ENCODE data around the gene NR2E3.

Gene NR2E3

DNA sequence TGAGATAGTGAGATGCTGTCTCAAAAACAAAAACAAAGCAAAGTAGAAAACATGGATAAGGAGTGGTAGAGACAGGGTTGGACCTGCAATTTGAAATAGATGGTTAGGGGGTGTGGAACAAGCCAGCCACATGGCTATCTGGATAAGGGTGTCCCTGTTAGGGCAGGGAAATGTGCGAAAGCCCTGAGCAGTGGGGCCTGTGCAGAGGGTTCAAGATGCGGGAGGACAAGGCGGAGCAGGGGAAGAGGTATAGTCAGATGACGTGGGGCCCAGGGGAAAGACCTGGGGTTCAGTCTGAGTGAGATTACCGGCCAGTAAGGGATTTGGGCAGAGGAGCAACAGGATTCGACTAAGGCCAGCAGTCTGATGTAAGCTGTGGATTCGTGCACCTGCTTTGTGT, 18.4 kb upstream of the NR2E3 start:
- DNase-seq (ENCODE audit: low spot score), result no peak

DNA sequence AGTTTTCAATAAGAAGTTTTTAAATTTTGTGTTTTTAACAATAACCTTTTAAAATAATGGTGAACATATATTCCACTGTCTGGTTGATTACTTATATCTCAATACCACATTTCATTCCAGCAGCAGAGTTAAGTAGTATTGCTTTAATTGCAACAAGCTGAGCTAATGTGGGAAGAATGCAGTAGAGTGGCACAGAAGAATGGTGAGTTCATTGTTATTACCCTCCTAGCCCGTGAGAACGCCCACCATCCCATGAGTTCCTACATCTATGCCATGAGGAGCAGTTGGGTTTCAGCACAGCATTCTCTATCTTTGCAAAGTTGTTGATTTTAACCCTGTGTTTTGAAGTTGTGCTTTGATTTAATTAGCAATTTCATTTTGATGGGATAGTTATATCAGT, 17.8 kb upstream of the NR2E3 start:
- peak; percentile 56 for DNase-seq (ENCODE audit: low spot score)

DNA sequence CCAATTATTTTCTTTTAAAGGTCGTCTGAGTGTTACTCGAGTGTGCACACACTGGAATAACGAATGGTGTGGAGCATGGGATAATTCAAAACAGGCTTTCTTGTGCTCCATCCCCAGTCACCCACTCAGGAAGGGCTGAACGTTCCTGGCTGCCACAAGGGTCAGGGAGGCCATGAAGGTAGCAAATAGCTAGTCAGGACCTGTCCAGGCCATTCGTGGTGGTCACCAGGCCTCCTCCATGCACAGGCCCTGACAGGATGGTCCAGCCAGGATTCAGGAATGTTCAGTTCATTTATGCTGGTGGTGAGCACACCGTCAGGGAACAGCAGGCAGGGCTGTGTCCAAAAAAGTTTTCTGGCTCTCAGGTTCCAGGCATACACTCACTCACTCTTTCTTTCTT, 11.7 kb upstream of the NR2E3 start:
- DNase-seq (ENCODE audit: low spot score), result no peak

DNA sequence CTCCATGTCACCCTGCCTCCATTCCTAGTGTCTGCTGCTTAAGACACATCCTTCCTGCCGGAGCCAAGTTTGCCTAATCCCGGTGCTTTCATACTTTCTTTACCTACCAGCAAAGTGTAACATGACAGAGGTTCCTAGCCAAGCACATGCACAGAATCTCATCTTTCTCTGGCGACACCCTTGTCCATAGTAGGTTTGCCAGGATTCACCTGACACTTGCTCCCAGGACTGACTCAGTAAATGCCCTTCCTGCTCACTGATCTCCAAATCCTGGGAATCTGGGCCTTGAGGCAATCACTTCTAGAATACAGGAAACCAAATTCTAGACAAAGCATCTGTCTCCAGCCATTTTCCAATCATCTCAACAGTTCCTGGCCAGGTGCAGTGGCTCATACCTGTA, 10.2 kb upstream of the NR2E3 start:
- no peak for DNase-seq (ENCODE audit: low spot score)

DNA sequence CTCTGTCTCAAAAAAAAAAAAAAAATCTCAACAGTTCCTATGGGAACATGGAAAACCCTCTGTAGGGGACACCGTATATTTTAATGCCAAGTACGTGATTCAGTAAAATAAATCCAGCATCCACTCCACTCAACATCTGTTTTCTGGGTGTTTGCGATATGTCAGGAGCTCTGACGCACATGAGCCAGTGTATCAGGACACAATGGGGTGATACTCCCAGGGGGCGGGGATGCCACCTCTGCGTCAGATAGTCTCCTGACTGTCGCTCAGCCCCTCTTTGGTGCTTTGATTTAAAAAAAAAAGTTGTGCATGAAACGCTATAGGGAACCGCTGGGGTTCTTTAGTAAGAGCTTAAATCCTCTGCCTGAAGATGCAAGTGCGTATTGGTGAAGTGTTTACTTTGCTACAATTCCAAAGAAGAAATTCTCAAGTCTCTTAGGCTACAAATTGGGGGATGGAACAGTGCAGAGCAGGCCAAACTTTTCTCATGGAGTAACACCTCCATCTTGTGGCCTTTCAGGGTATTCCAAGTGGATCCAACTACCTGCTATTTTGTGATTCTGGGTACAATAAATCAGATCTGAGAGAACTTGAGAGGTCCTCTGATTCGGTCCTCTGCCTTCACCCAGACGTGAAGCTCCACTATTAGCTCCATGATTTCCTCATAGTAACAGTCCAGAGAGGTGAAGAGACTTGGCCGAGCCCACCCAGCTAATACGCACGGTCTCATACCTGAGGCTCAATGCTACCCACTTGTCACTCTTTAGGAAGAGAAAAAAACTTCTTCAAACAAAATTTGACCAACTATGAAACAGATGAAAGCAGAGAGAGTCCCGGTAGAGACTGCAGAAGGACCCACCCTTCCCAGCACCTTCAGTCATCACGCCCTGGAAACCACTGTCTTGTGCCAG, 9.3 kb upstream of the NR2E3 start:
- DNase-seq (ENCODE audit: low spot score), result peak; percentile 75

DNA sequence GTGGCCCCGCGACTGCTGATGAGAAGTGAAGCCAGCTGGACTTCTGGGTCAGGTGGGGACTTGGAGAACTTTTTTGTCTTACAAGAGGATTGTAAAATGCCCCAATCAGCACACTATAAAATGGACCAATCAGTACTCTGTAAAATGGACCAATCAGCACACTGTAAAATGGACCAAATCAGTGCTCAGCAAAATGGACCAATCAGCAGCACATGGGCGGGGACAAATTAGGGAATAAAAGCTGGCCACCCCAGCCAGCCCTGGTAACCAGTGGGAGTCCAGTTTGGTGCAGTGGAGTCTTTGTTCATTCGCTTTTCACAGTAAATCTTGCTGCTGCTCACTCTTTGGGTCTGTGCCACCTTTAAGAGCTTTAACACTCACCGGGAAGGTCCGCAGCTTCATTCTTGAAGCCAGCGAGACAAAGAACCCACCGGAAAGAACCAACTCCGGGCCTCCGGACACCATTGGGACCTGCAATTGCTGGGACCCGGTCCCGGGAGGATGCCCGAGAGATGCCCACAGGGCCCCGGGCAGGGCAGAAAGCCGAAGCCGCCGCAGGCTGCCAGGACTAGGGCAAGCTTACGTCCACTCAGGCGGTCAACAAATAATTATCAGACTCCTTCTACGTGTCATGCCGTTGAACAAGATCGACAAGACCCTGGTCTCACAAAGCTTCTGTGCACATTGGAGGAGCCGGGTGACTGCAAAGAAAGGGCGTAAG, 8.3 kb upstream of the NR2E3 start:
- no peak for DNase-seq (ENCODE audit: low spot score)

DNA sequence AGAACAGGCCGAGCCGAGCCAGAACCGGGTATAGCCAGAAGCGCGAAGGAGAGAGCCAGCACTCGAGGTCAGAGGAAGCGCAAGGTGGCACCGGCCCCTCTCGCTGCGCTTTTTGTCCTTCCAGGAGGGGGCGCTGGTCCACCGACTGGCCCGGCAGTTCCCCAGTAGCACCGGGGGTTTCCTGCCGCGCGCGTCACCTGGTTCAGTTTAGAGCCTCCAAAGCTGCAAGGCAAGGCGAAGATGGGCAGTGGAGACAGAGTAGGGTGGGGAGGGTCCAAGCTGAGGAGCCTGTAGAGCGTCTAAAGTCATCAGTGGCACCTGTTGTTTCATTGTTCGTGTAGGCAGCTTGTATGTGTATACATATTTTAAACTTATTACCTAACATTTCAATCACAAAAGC, 7.6 kb upstream of the NR2E3 start:
- no peak for DNase-seq (ENCODE audit: low spot score)

DNA sequence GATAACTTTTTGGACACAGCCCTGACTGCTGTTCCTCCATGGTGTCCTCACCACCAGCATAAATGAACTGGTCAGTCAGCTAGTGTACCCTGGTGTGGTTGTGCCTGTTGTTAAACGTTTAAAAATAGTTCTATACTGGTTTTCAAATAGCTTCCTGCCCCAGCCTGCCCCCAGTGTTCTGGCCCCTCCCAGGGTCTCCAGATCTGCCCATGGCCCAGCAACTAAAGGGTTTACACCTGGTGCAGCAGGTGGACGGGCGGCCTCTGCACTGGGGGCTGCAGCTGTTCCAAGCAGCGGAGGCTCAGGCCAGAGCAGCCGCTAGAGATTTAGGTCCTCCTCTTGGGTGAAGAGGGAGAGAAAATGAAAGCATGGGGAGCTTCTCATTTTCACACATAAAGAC, 6.1 kb upstream of the NR2E3 start:
- no peak for DNase-seq (ENCODE audit: low spot score)

DNA sequence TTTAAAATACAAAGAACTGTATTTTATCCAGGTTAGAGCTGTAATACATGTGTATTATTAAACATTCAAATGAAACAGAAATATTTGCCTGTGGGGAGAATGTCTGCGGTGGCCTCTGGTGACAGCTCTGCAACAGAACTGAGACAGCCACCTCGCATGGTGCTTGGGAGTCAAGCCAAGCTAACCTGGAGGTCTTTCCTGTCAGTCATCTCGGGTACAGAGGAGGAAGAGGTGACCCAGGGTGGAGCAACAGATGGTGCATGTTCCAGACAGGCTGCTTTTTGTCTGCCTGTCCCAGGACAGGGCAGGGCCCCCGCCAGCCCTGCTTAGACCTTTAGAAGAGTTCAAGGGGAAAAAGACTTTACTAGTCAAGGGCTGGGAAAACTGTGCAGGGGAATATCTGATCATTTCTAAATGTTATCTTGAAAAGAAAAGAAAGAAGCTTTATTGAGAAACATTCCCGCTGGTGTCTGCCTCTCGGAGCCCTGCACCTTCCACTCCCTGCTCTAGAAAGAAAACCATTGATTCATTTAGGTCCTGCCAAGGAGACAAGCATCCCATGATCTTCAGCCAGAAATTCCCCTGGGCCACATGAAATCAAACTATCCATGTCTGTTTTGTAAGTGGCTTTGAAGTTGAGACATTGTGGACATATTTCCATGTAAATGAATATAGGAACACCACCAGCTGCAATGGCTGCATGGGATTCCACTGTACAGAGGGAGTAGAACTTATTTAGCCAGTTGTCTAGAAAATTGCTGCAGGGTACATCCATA, 5.5 kb upstream of the NR2E3 start:
- DNase-seq (ENCODE audit: low spot score), result no peak

DNA sequence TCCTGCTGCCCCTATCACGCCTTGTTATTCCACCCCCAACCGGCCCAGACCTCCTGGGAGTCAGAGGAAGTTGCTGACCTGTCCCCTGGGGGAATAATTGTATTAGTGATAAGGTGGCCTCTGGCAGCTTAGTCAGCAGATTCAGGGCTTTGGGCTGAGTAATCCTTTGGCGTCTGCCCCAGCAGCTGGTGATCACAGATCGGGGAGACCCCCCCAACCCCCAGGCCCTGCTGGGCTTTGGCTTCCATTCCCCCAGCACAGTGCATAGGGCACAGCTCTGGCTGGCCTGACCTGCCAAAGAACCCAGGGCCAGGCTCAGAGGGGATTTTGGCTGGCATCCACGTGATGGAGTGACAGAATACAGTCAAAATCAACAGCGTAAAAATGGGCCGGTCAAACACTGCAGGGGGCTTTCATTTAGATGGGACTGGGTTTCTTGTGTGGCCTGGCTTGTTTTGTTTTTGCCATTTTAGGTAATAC, 3.9 kb upstream of the NR2E3 start:
- no peak for DNase-seq (ENCODE audit: low spot score)

DNA sequence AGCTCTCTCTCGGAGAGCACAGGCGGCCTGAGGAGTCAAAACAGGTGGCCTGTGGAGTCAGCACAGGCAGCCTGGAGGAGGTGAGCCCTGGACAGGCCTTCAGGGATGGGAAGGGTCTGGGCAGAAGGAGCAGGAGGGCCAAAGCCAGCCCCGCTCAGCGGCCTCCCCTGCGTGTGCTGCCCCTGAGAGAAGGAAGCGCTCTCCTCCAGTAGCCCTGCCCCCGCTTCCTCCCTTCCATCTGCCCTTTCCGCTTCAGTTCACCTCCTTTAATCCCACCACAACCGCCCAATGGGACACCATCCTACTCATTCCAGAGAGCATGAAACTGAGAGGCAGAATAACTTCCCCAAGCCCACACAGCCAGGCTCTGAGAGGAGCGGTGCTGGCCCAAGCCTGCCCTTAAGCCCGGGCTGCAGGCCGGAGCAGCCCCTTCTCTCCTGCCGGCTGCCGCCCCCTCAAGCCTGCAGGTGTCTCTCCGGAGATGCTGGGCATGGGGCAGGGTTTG, 3.2 kb upstream of the NR2E3 start:
- DNase-seq (ENCODE audit: low spot score), result no peak

DNA sequence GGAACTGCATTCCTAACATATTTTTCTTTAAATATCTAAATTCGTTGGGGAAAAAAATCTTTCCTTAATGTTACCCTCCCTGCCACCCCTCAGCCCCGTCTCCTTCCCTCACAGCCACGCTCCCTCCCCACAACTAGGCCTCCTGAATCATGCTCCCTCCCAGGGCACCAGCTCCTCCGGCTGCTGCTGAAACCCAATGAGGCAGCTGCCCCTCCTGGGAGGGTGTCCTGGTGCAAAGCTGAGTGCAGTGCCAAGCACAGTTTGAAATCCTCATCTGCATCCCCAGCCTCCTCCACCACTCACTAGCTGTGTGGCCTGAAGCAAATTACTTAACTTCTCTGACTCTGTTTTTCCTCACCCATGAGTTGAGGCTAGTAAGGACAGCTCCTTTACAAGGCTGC, 2.7 kb upstream of the NR2E3 start:
- no peak for DNase-seq (ENCODE audit: low spot score)

DNA sequence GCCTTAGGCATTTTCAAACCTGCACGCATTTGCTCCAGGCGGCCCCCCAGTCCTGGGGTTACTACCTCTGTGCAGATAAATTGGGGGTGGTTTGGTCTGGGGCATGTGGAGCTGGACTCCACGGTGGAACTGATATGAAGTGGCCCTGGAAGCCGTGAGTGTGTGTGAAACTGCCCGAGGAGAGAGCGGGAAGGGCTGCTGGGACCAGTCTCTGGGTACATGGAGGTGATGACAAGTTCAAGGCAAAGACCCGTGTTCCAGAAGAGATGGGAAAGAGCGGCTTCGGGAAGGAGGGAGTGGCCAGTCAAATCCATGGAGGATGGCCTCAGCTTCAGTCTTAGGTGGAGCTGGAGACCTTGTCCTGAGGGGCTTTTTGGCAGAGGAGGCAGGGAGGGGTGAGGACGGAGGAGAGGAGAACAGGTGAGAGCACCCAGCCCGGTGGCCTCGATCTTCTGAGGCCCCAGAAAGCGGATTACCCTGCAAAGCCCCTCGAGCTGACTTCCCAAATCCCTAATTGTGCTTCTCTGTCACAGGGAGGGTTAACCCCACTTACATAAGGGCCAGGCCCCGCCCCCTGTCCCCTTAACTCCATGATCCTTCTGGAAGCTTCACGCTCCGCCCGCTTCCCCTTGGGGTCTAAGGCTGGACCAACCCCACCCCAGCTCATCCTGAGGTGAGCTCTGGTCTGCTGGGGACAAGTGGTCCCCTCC, 1.9 kb upstream of the NR2E3 start:
- DNase-seq (ENCODE audit: low spot score), result no peak

DNA sequence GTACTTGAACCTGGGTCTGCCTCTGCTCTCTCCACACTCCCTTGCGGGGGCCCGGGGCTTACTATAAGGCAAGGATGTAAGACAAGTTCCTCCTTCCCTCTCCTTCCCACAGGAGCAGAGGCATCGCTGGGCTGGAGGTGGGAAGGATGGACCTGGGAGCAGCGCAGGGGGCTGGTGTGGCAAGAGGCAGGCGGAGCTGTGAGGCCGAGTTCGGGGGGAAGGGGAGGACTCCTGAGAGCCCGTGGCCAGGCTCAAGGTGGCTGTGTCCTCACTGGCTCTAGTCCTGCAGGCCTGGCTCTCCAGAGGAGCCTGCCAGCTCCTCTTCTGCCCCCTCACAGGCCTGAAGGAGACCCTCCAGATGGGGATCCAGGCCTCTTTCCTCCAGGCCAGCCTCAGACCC, 1.0 kb upstream of the NR2E3 start:
- DNase-seq (ENCODE audit: low spot score), result no peak

DNA sequence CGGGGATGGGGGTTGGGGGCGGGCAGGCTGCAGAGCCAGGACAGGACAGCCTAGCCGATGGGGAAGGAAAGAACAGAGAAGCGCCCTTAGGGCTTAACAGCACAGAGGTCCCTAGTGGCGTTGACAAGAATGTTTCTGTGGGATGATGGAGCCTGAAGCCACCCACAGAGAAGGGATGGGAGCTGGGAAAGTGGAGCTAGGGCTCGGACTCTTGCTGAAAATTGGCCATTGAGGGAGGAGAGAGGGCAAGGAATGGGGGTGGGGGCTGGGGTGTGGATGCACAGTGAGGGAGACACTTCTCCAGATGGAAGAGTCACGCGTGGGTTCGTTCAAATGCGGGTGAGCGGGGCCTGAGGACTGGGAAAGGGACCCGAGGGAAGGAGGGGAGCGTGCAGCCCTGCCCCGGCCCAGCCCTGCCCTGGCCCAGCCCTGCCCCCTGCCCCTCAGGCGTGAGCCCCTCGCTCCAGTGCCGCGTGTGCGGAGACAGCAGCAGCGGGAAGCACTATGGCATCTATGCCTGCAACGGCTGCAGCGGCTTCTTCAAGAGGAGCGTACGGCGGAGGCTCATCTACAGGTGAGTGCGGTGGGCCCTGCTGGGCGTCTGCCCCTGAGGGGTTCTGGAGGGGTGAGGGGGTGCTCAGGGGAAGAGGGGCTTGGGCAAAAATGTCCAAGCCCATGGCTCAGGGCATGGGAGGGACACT, 832 bp downstream of the NR2E3 start:
- no peak for DNase-seq (ENCODE audit: low spot score)

DNA sequence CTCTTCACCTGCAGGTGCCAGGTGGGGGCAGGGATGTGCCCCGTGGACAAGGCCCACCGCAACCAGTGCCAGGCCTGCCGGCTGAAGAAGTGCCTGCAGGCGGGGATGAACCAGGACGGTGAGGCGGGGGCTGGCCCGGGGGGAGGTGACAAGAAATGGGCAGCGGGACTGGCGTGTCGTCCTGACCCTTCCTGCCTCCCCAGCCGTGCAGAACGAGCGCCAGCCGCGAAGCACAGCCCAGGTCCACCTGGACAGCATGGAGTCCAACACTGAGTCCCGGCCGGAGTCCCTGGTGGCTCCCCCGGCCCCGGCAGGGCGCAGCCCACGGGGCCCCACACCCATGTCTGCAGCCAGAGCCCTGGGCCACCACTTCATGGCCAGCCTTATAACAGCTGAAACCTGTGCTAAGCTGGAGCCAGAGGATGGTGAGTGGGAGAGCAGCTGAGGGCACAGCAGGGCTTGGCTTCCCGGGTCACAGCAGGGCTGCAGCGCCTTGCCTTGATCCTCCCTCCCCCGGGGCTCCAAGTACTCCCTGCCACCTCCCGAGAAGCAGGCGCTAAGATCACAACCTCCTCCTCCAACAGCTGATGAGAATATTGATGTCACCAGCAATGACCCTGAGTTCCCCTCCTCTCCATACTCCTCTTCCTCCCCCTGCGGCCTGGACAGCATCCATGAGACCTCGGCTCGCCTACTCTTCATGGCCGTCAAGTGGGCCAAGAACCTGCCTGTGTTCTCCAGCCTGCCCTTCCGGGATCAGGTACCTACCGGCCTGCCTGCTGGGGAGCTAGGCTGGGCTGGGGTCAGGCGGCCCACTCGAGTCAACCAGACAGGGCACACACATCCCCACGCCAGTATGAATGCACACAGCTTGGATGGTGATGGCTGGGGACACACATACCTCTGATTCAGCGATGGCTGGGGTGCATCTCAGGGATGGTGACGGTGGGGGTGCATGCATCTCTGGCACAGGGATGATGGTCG, 1.7 kb downstream of the NR2E3 start:
- no peak for DNase-seq (ENCODE audit: low spot score)

DNA sequence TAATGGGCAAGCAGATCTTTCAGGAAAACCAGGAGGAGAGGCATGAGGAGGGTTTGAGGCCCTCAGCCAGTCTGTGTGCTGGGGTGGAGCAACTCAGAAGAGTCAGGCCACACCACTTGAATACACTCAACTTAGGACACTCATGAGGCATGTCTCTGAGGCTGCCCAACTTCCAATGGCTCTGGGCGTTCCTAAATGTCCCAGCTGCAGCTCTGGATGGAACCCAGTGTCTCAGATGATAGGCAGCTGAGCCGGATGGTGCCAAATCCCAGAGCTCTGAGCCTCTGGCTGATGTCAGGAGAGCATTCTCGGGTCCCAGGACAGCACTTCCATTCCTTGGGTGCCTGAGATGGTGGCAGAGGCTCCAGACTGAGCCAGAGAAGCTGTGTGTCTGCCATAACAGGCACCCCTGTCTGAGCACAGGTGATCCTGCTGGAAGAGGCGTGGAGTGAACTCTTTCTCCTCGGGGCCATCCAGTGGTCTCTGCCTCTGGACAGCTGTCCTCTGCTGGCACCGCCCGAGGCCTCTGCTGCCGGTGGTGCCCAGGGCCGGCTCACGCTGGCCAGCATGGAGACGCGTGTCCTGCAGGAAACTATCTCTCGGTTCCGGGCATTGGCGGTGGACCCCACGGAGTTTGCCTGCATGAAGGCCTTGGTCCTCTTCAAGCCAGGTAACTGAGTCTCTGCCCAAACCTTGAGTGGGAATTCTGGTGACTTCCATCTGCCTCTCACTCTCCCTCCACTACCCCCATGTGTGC, 2.8 kb downstream of the NR2E3 start:
- DNase-seq (ENCODE audit: low spot score), result no peak

DNA sequence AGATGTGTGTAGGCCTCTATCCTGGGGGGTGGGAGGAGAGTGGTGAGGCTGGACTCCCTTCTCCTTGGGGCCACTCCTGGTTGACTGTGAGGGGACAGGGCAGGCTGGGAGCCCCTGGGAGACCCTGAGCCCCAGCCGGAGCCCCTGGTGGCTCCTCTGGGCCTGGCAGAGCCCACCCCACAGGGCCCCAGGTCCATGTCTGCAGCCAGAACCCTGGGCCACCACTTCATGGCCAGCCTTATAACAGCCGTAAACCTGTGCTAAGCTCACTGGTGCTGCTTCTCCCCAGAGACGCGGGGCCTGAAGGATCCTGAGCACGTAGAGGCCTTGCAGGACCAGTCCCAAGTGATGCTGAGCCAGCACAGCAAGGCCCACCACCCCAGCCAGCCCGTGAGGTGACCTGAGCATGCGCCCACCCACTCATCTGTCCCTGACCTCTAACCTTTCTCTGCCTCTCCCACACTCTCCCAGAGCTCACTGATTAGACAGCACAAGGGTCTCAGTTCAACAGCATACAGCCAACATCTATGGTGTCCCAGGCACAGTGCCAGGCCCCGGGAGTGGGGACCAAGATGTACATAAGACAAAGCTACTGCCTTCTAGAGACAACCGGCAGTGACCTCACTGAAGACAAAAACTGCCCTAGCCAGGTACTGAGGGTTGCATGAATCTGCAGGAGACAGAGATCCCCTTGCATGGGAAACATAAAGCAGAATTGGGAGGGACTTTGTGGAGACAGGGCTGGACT, 3.5 kb downstream of the NR2E3 start:
- no peak for DNase-seq (ENCODE audit: low spot score)

Data from hepatic stellate cell (primary cell).